Esophagus muscularis mucosa (tissue), 4 donors: Measurements from ENCODE around the gene COQ10A. TPM values are rescaled to one million over a fixed set of nuclear protein-coding genes. Genes with fewer than 3 reads are reported as not detected.

Experiments used
- DNase-seq: peaks from one replicate; pipeline ENCODE4 v3.0.0-alpha.2; 2017; ENCODE audit errors: extremely low spot score
- H3K27ac ChIP-seq, 4 donors: fragments of 200-600 bp; sonication (generic); replicated peaks in 1 of 4; 1 replicate in 3 of 4; 2 replicates in 1 of 4; pipeline ENCODE4 v1.5.1; 2016 to 2019; ENCODE audit warnings: mild to moderate bottlenecking in 1 of 4
- H3K27me3 ChIP-seq, 4 donors: fragments of 200-600 bp; sonication (generic); one replicate each; pipeline versions ENCODE4 v1.5.1 to v1.6.0; 2016 to 2019
- H3K36me3 ChIP-seq, 4 donors: fragments of 200-600 bp; sonication (generic); one replicate each; pipeline ENCODE4 v1.5.1; 2016 to 2019
- H3K4me1 ChIP-seq, 4 donors: fragments of 200-600 bp; sonication (generic); one replicate each; pipeline ENCODE4 v1.5.1; 2016 to 2019
- H3K4me3 ChIP-seq, 4 donors: fragments of 200-600 bp; sonication (generic); 1 replicate in 2 of 4; 2 replicates in 2 of 4; pipeline ENCODE4 v1.5.1; 2016 to 2019; ENCODE audit warnings: mild to moderate bottlenecking in 4 of 4, moderate library complexity in 1 of 4
- H3K9me3 ChIP-seq, 4 donors: fragments of 200-600 bp; sonication (generic); 1 replicate in 3 of 4; 2 replicates in 1 of 4; pipeline ENCODE4 v1.5.1; 2016 to 2019
- CTCF ChIP-seq, 3 experiments: fragments of 200-600 bp in 2 of 3; fragments of 450-650 bp in 1 of 3; sonication (generic) in 2 of 3; IDR thresholded peaks; one replicate each; pipeline ENCODE4 v1.5.1; 2017 to 2019; ENCODE audit warnings: antibody characterized with exemption in 3 of 3, mild to moderate bottlenecking in 2 of 3, moderate library complexity in 1 of 3
- EP300 ChIP-seq: sonication (generic); formaldehyde crosslinking; IDR thresholded peaks from one replicate; pipeline ENCODE4 v1.6.1; 2017; ENCODE audit warnings: antibody characterized with exemption
- POLR2A ChIP-seq: fragments of 450-650 bp; IDR thresholded peaks from one replicate; pipeline ENCODE4 v1.6.1; 2017; ENCODE audit warnings: antibody characterized with exemption, moderate library complexity, mild to moderate bottlenecking, low read depth
- POLR2AphosphoS5 ChIP-seq, 2 donors: sonication (generic); formaldehyde crosslinking; IDR thresholded peaks; one replicate each; pipeline ENCODE4 v1.6.1; 2017; ENCODE audit warnings: antibody characterized with exemption in 2 of 2
- WGBS: methylation state at CpG from one replicate; pipeline ENCODE4 v1.1.5; 2018; 5-methylcytosine and 5-hydroxymethylcytosine counted together
- intact Hi-C: fragments of 100-400 bp; cut with DNase I; formaldehyde crosslinking; loops from one replicate; pipeline ENCODE4 v1.15.1; 2023
- total RNA-seq, 4 donors: library from RNA; depleted of rRNA; stranded (reverse); fragments of >200 nt; gene quantifications; one replicate each; pipeline versions ENCODE4 v1.1.0 to v1.2.1, GENCODE V29; 2016

The COQ10A gene
- total RNA-seq, 4 donors from 2014 or later, result 12.4 to 22.8 (median 15.7) TPM

DNA sequence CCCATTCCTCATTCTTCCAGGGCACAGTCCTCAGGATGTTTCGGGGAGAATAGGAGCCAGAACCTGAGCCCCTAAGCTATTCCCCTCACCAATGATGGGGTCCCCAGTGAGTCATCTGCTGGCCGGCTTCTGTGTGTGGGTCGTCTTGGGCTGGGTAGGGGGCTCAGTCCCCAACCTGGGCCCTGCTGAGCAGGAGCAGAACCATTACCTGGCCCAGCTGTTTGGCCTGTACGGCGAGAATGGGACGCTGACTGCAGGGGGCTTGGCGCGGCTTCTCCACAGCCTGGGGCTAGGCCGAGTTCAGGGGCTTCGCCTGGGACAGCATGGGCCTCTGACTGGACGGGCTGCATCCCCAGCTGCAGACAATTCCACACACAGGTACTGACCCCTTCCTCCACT lies 35.6 kb upstream of the COQ10A start:
- no peak for TF ChIP-seq CTCF (IDR thresholded peaks at IDR 0.05)
- no peak for TF ChIP-seq POLR2AphosphoS5 (IDR thresholded peaks at IDR 0.05)
- no peak for TF ChIP-seq EP300
- no peak for TF ChIP-seq POLR2A
- no peak overlapping the region for H3K27ac ChIP-seq
- DNase-seq, result no peak
- H3K4me1 ChIP-seq, result no peaks in the 10 kb centered on the region
- H3K4me3 ChIP-seq, result no peak overlapping the region
- no peaks in the 10 kb centered on the region for H3K9me3 ChIP-seq
- WGBS, result 69% methylated on average over 4 of the region's 11 CpGs
- no peaks in the 10 kb centered on the region for H3K27me3 ChIP-seq
- intact Hi-C loops, result no loop called here
- H3K36me3 ChIP-seq, result peaks cover 0 to 29% (median 19%) of the 10 kb centered on the region in 4 donors

DNA sequence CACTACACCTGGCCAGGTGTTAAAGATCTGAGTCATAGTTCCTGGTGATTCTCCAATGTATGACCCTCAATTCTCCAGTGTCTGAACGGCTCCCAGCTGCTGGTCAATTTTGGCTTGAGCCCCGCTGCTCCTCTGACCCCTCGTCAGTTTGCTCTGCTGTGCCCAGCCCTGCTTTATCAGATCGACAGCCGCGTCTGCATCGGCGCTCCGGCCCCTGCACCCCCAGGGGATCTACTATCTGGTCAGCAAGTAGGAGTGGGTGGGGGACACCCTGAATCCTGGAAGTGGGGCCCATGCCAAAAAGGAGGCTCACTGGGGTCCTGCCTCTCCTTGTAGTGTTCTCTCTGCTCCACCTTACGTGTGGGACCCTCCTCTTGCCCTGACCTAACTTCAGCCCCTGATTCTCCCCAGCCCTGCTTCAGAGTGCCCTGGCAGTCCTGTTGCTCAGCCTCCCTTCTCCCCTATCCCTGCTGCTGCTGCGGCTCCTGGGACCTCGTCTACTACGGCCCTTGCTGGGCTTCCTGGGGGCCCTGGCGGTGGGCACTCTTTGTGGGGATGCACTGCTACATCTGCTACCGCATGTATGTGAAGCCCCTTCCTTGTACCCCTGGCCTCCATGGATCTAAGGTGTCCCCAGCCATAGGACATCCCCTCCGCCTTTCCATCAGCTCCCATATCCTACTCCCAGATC lies 31.9 kb upstream of the COQ10A start:
- H3K4me1 ChIP-seq, result no peaks in the 10 kb centered on the region
- H3K9me3 ChIP-seq, result no peaks in the 10 kb centered on the region
- 76% methylated on average over 16 of the region's 16 CpGs for WGBS
- no peaks in the 10 kb centered on the region for H3K27me3 ChIP-seq
- H3K27ac ChIP-seq, result no peak overlapping the region
- H3K4me3 ChIP-seq, result no peak overlapping the region
- peaks cover 0 to 36% (median 28%) of the 10 kb centered on the region in 4 donors for H3K36me3 ChIP-seq
- no peak for DNase-seq
- no peak for TF ChIP-seq POLR2A
- TF ChIP-seq CTCF (IDR thresholded peaks at IDR 0.05), result no peak
- TF ChIP-seq EP300, result no peak
- TF ChIP-seq POLR2AphosphoS5 (IDR thresholded peaks at IDR 0.05), result no peak
- intact Hi-C loops, result no loop called here

DNA sequence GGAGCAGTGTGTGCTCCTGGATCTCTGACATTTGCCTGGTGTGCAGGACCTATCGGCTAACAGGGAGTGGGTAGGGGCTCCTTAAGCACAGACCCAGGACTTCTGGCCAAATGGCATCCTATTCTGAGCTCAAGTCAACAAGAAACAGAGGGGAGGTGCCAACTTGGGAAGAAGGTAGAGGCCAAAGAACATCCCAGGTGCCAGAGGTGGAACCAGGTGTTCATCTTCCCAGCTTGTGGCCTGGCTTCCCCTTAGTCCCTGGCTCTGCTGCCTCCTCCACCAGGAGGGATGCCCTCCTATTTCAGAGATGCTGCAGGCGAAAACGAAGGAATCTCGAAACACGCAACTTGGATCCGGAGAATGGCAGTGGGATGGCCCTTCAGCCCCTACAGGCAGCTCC lies 30.7 kb upstream of the COQ10A start:
- Histone ChIP-seq H3K36me3 (peaks cover 8 to 48% (median 40%) of the 10 kb centered on the region in 4 donors), H3K4me3 (no peak overlapping the region), H3K27ac (no peak overlapping the region), H3K9me3 (no peaks in the 10 kb centered on the region), H3K27me3 (no peaks in the 10 kb centered on the region), H3K4me1 (no peaks in the 10 kb centered on the region)
- no peak for DNase-seq
- intact Hi-C loops, result no loop called here
- 93% methylated on average over 6 of the region's 6 CpGs for WGBS
- TF ChIP-seq POLR2AphosphoS5 (IDR thresholded peaks at IDR 0.05) (no peak), POLR2A (no peak), EP300 (no peak), CTCF (IDR thresholded peaks at IDR 0.05) (no peak)

- Histone ChIP-seq H3K4me3 (no peak overlapping the region), H3K27me3 (no peaks in the 10 kb centered on the region), H3K4me1 (no peaks in the 10 kb centered on the region), H3K9me3 (no peaks in the 10 kb centered on the region), H3K36me3 (peaks cover 12 to 57% (median 49%) of the 10 kb centered on the region in 4 donors), H3K27ac (no peak overlapping the region)
- DNase-seq, result no peak
- intact Hi-C loops, result no loop called here
- TF ChIP-seq CTCF (IDR thresholded peaks at IDR 0.05) (no peak), POLR2AphosphoS5 (IDR thresholded peaks at IDR 0.05) (no peak), EP300 (no peak), POLR2A (no peak)
- 86% methylated on average over 2 of the region's 5 CpGs for WGBS
These were observed 29.8 kb upstream of the COQ10A start for GRCh38 chr12:56236985-56237384.

DNA sequence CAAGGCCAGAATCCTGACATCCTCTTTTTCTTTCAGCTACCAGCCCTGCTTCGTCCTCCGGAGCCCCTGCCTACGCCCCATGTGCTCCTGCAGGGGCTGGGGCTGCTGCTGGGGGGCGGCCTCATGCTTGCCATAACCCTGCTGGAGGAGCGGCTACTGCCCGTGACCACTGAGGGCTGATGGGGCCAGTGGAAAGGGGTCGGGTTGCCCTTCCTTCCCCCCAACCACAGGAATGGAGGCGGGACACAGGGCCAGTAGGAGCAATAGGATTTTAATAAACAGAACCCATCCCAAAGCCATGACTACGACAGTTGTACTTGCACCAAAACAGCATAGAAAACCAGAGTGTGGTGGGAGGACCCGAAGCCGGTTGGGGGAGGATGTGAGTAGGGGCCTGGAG lies 29.2 kb upstream of the COQ10A start:
- peaks cover 17 to 62% (median 54%) of the 10 kb centered on the region in 4 donors for H3K36me3 ChIP-seq
- intact Hi-C loops, result no loop called here
- TF ChIP-seq CTCF (IDR thresholded peaks at IDR 0.05) (no peak), POLR2A (no peak), EP300 (no peak), POLR2AphosphoS5 (IDR thresholded peaks at IDR 0.05) (no peak)
- no peak overlapping the region for H3K27ac ChIP-seq
- H3K9me3 ChIP-seq, result no peaks in the 10 kb centered on the region
- H3K4me3 ChIP-seq, result no peak overlapping the region
- WGBS, result 59% methylated on average over 7 of the region's 11 CpGs
- H3K27me3 ChIP-seq, result no peaks in the 10 kb centered on the region
- DNase-seq, result no peak
- no peaks in the 10 kb centered on the region for H3K4me1 ChIP-seq
